ENCODE data around the gene AUTS2.
"Not testable (repeated sequence)": the region's sequence is repeated elsewhere in the genome, so short reads cannot be mapped to it uniquely, and the experiment has no call there.

AUTS2 gene

GRCh38 chr7:70586822-70587221 is 988.5 kb downstream of the AUTS2 start:
- FAIRE-seq: no peak
- TF ChIP-seq POLR2AphosphoS5 (IDR thresholded peaks at IDR 0.05; ENCODE audit: low read depth, low read length) (no peak), POLR2A (IDR thresholded peaks at IDR 0.05; ENCODE audit: low read depth, low read length) (no peak), TAF1 (IDR thresholded peaks at IDR 0.05; ENCODE audit: low read depth, low read length) (no peak), SPI1 (IDR thresholded peaks at IDR 0.05; ENCODE audit: low read depth, low read length) (no peak), POU2F2 (IDR thresholded peaks at IDR 0.05; ENCODE audit: low read depth, low read length) (no peak), PAX5 (IDR thresholded peaks at IDR 0.05; ENCODE audit: insufficient read depth, low read length, severe bottlenecking) (no peak)
- DNase-seq (ENCODE audit: insufficient read length, low spot score): no peak

GRCh38 chr7:70587739-70588138 is 989.5 kb downstream of the AUTS2 start:
- no peak for TF ChIP-seq POU2F2 (IDR thresholded peaks at IDR 0.05; ENCODE audit: low read depth, low read length)
- TF ChIP-seq PAX5 (IDR thresholded peaks at IDR 0.05; ENCODE audit: insufficient read depth, low read length, severe bottlenecking): no peak
- TF ChIP-seq TAF1 (IDR thresholded peaks at IDR 0.05; ENCODE audit: low read depth, low read length): no peak
- no peak for TF ChIP-seq SPI1 (IDR thresholded peaks at IDR 0.05; ENCODE audit: low read depth, low read length)
- no peak for TF ChIP-seq POLR2AphosphoS5 (IDR thresholded peaks at IDR 0.05; ENCODE audit: low read depth, low read length)
- TF ChIP-seq POLR2A (IDR thresholded peaks at IDR 0.05; ENCODE audit: low read depth, low read length): no peak
- FAIRE-seq: no peak
- DNase-seq (ENCODE audit: insufficient read length, low spot score): no peak

DNA sequence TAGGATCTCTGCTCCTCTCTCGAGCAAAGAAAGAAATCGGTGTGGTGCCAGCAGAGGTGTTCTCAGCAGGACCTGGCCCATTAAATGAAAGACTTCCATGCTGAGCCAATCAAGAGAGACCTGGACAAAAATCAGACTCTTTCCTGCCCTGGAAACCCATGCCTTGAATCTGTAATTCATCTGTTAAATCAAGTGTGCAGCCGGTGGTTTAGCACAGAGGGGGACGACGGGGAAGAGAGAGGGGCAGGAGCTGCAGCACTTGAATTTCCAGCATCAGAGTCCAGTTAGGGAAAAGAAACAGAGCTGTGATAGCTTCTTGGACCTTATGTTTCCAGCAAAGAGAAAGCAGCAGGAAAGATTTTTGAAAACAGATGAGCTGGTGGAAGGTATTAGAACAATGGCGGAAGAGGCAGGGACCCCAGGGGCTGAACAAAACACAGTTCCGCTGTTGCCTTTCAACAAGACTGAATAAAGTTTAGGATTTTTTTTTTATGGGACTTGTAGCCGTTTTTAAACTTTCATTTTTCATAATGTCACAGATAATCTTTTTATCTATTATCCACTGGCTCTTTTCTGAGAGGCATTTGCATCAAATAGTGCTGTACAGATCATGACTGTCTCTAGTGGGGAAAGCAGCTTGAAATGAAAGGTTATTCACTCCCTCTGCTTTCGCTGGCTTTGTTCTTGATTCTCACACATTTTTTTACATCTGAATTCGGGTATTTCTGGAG is 990.1 kb downstream of the AUTS2 start:
- TF ChIP-seq SPI1 (IDR thresholded peaks at IDR 0.05; ENCODE audit: low read depth, low read length) (no peak), POU2F2 (IDR thresholded peaks at IDR 0.05; ENCODE audit: low read depth, low read length) (no peak), POLR2A (IDR thresholded peaks at IDR 0.05; ENCODE audit: low read depth, low read length) (no peak), PAX5 (IDR thresholded peaks at IDR 0.05; ENCODE audit: insufficient read depth, low read length, severe bottlenecking) (no peak), POLR2AphosphoS5 (IDR thresholded peaks at IDR 0.05; ENCODE audit: low read depth, low read length) (no peak), TAF1 (IDR thresholded peaks at IDR 0.05; ENCODE audit: low read depth, low read length) (no peak)
- no peak for DNase-seq (ENCODE audit: insufficient read length, low spot score)
- no peak for FAIRE-seq

DNA sequence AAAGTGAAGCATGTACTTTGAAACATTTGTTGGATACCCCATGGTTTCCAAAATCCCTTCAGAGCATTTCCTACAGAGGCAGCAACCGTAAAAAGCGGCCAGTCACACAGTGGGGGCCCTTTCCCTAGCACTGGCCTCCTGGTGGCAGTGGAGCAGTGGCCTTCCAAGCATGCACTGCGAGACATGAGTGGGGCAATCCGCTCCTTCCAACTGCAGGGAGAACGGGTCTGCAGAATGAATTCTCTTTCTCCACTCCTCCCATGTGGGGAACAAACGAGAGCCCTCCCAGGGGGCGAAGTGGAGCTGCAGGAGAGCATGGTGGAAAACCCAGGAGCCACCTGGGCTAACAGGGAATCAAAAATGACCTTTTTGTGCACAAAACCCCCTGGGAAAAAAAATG is 990.7 kb downstream of the AUTS2 start:
- DNase-seq (ENCODE audit: insufficient read length, low spot score): no peak
- FAIRE-seq: no peak

GRCh38 chr7:70589590-70589989 is 991.3 kb downstream of the AUTS2 start:
- DNase-seq (ENCODE audit: insufficient read length, low spot score) (no peak), FAIRE-seq (no peak)
- no peak for TF ChIP-seq PAX5 (IDR thresholded peaks at IDR 0.05; ENCODE audit: insufficient read depth, low read length, severe bottlenecking)
- no peak for TF ChIP-seq POU2F2 (IDR thresholded peaks at IDR 0.05; ENCODE audit: low read depth, low read length)
- TF ChIP-seq POLR2AphosphoS5 (IDR thresholded peaks at IDR 0.05; ENCODE audit: low read depth, low read length): no peak
- TF ChIP-seq POLR2A (IDR thresholded peaks at IDR 0.05; ENCODE audit: low read depth, low read length): no peak
- TF ChIP-seq TAF1 (IDR thresholded peaks at IDR 0.05; ENCODE audit: low read depth, low read length): no peak
- TF ChIP-seq SPI1 (IDR thresholded peaks at IDR 0.05; ENCODE audit: low read depth, low read length): no peak

More for the DNA sequence above, 990.7 kb downstream of the AUTS2 start:
- TF ChIP-seq TAF1 (IDR thresholded peaks at IDR 0.05; ENCODE audit: low read depth, low read length): no peak
- no peak for TF ChIP-seq SPI1 (IDR thresholded peaks at IDR 0.05; ENCODE audit: low read depth, low read length)
- TF ChIP-seq POLR2AphosphoS5 (IDR thresholded peaks at IDR 0.05; ENCODE audit: low read depth, low read length): no peak
- TF ChIP-seq PAX5 (IDR thresholded peaks at IDR 0.05; ENCODE audit: insufficient read depth, low read length, severe bottlenecking): no peak
- TF ChIP-seq POLR2A (IDR thresholded peaks at IDR 0.05; ENCODE audit: low read depth, low read length): no peak
- no peak for TF ChIP-seq POU2F2 (IDR thresholded peaks at IDR 0.05; ENCODE audit: low read depth, low read length)

DNA sequence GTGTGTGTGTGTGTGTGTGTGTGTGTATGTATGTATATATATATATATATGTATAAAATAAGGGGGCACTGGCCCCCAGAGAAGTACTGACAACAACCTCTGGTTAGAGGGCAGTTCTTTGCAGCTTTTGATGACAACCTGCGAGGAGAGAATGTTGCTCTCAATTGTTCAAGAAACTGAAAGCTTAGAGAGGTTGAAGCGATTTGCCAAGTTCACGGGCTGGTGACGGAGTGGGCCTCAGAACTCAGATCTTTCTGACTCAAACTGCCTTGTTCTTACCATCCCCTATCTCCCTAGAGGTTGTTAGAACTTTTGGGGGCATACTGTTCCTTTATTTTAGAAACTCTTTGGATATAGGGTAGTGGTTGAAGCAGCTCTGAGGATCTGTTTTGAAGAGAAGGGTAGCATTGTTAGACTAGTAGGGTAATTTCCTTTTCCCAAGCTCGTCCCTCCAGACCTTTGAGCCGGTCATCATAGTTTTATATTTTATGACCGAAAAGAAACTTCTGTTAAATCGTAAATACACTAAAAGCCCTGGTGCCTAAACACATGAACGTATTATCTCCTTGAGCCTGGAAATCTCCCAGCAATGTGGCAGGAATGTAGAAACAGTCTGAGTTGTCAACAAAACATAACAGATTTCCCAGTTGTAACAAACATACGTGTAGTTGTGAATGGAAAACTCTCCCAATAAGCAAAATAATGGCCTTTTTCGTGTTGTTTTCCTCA is 992.0 kb downstream of the AUTS2 start:
- FAIRE-seq (no peak), DNase-seq (ENCODE audit: insufficient read length, low spot score) (no peak)
- no peak for TF ChIP-seq TAF1 (IDR thresholded peaks at IDR 0.05; ENCODE audit: low read depth, low read length)
- TF ChIP-seq POLR2AphosphoS5 (IDR thresholded peaks at IDR 0.05; ENCODE audit: low read depth, low read length): no peak
- no peak for TF ChIP-seq POU2F2 (IDR thresholded peaks at IDR 0.05; ENCODE audit: low read depth, low read length)
- TF ChIP-seq POLR2A (IDR thresholded peaks at IDR 0.05; ENCODE audit: low read depth, low read length): no peak
- no peak for TF ChIP-seq SPI1 (IDR thresholded peaks at IDR 0.05; ENCODE audit: low read depth, low read length)

- FAIRE-seq: no peak
- DNase-seq (ENCODE audit: insufficient read length, low spot score): no peak
- TF ChIP-seq TAF1 (IDR thresholded peaks at IDR 0.05; ENCODE audit: low read depth, low read length): no peak
- TF ChIP-seq POU2F2 (IDR thresholded peaks at IDR 0.05; ENCODE audit: low read depth, low read length): no peak
- no peak for TF ChIP-seq POLR2A (IDR thresholded peaks at IDR 0.05; ENCODE audit: low read depth, low read length)
- TF ChIP-seq SPI1 (IDR thresholded peaks at IDR 0.05; ENCODE audit: low read depth, low read length): no peak
- TF ChIP-seq PAX5 (IDR thresholded peaks at IDR 0.05; ENCODE audit: insufficient read depth, low read length, severe bottlenecking): no peak
- TF ChIP-seq POLR2AphosphoS5 (IDR thresholded peaks at IDR 0.05; ENCODE audit: low read depth, low read length): no peak
Observed at GRCh38 chr7:70591643-70592042, 993.4 kb downstream of the AUTS2 start.

DNA sequence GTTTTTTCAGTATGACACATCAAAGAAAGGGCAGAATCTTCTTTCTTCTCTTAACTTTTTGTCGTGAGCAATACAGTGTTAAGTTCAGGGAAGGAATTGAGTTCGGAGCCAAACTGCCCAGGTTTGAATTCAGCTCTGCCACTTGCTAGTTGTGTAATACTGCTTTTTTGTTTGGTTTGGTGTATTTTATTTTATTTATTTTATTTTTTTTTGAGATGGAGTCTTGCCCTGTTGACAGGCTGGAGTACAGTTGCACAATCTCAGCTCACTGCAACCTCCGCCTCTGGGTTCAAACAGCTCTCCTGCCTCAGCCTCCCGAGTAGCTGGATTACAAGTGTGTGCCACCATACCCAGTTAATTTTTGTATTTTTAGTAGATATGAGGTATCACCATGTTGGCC is 993.9 kb downstream of the AUTS2 start:
- FAIRE-seq (no peak), DNase-seq (ENCODE audit: insufficient read length, low spot score) (no peak)
- TF ChIP-seq SPI1 (IDR thresholded peaks at IDR 0.05; ENCODE audit: low read depth, low read length): no peak
- no peak for TF ChIP-seq PAX5 (IDR thresholded peaks at IDR 0.05; ENCODE audit: insufficient read depth, low read length, severe bottlenecking)
- no peak for TF ChIP-seq POLR2AphosphoS5 (IDR thresholded peaks at IDR 0.05; ENCODE audit: low read depth, low read length)
- TF ChIP-seq TAF1 (IDR thresholded peaks at IDR 0.05; ENCODE audit: low read depth, low read length): no peak
- no peak for TF ChIP-seq POLR2A (IDR thresholded peaks at IDR 0.05; ENCODE audit: low read depth, low read length)
- TF ChIP-seq POU2F2 (IDR thresholded peaks at IDR 0.05; ENCODE audit: low read depth, low read length): no peak

- FAIRE-seq (no peak), DNase-seq (ENCODE audit: insufficient read length, low spot score) (no peak)
- TF ChIP-seq PAX5 (IDR thresholded peaks at IDR 0.05; ENCODE audit: insufficient read depth, low read length, severe bottlenecking) (no peak), TAF1 (IDR thresholded peaks at IDR 0.05; ENCODE audit: low read depth, low read length) (no peak), POLR2AphosphoS5 (IDR thresholded peaks at IDR 0.05; ENCODE audit: low read depth, low read length) (no peak), POU2F2 (IDR thresholded peaks at IDR 0.05; ENCODE audit: low read depth, low read length) (no peak), POLR2A (IDR thresholded peaks at IDR 0.05; ENCODE audit: low read depth, low read length) (no peak), SPI1 (IDR thresholded peaks at IDR 0.05; ENCODE audit: low read depth, low read length) (no peak)
Observed at GRCh38 chr7:70594170-70594569, 995.9 kb downstream of the AUTS2 start.

DNA sequence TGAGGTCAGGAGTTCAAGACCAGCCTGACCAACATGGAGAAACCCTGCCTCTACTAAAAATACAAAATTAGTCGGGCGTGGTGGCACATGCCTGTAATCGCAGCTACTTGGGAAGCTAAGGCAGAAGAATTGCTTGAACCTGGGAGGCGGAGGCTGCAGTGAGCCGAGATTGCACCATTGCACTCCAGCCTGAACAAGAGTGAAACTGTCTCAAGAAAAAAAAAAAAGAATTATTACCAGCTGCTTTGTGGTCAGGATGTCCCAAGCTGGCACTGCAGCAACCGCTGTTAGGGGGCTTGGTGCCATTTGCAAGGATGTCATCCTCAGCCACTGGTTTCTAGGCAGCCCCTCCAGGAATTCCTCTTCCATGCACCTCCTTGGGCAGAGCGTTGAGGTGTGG is 996.6 kb downstream of the AUTS2 start:
- not testable (repeated sequence) for FAIRE-seq; DNase-seq (ENCODE audit: insufficient read length, low spot score)

All from GM12891 (cell line).